Skeletal muscle tissue (tissue), 4 donors: Measurements from ENCODE around the gene VASP. TPM values are rescaled to one million over a fixed set of nuclear protein-coding genes. Genes with fewer than 3 reads are reported as not detected.

ENCODE experiments used
- H3K27ac ChIP-seq: one replicate; pipeline ENCODE4 v1.7.0; 2013; ENCODE audit warnings: mild to moderate bottlenecking, low read depth, low read length, inconsistent platforms
- H3K27me3 ChIP-seq, 3 donors: one replicate each; pipeline ENCODE4 v1.7.0; 2013; ENCODE audit warnings: low read length in 3 of 3; ENCODE audit not compliant: control insufficient read depth in 3 of 3, insufficient read depth in 3 of 3
- H3K36me3 ChIP-seq, 3 donors: one replicate each; pipeline ENCODE4 v1.7.0; 2013; ENCODE audit warnings: low read length in 3 of 3; ENCODE audit not compliant: control insufficient read depth in 3 of 3, insufficient read depth in 3 of 3
- H3K4me1 ChIP-seq, 3 donors: one replicate each; pipeline ENCODE4 v1.7.0; 2013; ENCODE audit warnings: low read length in 3 of 3, mild to moderate bottlenecking in 3 of 3; ENCODE audit not compliant: control insufficient read depth in 3 of 3, insufficient read depth in 3 of 3
- H3K4me3 ChIP-seq, 3 donors: one replicate each; pipeline ENCODE4 v1.7.0; 2013; ENCODE audit warnings: low read length in 3 of 3
- H3K9ac ChIP-seq, 3 donors: one replicate each; pipeline ENCODE4 v1.7.0; 2013; ENCODE audit warnings: low read length in 3 of 3, mild to moderate bottlenecking in 3 of 3, moderate library complexity in 2 of 3, low read depth in 1 of 3
- H3K9me3 ChIP-seq, 3 donors: one replicate each; pipeline ENCODE4 v1.7.0; 2013; ENCODE audit warnings: low read length in 3 of 3; ENCODE audit not compliant: control insufficient read depth in 3 of 3
- total RNA-seq: library from RNA; depleted of rRNA; stranded (reverse); fragments of >200 nt; gene quantifications from one replicate; pipeline ENCODE4 v1.2.3, GENCODE V29; 2014
- donor health status: Osteomylitis.

The VASP gene
- total RNA-seq, 1 donor from 2014 or later = 32.4 TPM

- Histone ChIP-seq H3K4me3 (no peak overlapping the region), H3K27ac (no peak overlapping the region), H3K4me1 (peaks cover 4 to 12% (median 9%) of the 10 kb centered on the region in 3 donors), H3K9ac (no peak overlapping the region), H3K27me3 (peaks cover 0 to 9% (median under 1%) of the 10 kb centered on the region in 3 donors), H3K9me3 (no peaks in the 10 kb centered on the region), H3K36me3 (peaks cover 11 to 21% (median 18%) of the 10 kb centered on the region in 3 donors)
These were observed 16.5 kb downstream of the VASP start for GRCh38 chr19:45523642-45524256.

DNA sequence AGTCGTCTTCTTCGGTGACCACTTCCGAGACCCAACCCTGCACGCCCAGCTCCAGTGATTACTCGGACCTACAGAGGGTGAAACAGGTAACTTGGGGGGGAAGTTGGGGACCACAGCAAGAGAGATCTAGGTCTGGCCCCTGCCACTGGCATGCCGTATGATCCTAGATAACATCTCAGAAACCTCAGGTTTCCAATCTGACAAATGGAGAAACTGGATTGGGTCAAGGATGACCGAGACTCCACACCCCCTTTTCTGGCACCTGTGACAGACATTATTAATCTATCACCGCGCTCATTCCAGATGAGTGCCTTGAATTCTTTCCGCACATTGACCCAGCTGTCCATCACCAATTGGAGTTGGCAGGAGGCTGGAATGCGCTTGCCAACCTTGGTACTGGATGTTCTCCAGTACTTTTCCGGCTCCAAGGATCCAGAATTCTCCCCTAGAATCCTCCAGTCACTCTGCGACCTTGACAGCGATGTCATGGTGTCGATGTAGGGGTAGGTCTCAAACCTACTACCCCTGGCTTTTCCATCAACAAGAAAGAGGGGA is 17.4 kb downstream of the VASP start:
- no peak overlapping the region for H3K9ac ChIP-seq
- no peak overlapping the region for H3K27ac ChIP-seq
- H3K9me3 ChIP-seq = no peaks in the 10 kb centered on the region
- peaks cover 5 to 18% (median 9%) of the 10 kb centered on the region in 3 donors for H3K27me3 ChIP-seq
- H3K4me3 ChIP-seq = no peak overlapping the region
- peaks cover 11 to 21% (median 18%) of the 10 kb centered on the region in 3 donors for H3K36me3 ChIP-seq
- peaks cover 11 to 16% (median 14%) of the 10 kb centered on the region in 3 donors for H3K4me1 ChIP-seq

DNA sequence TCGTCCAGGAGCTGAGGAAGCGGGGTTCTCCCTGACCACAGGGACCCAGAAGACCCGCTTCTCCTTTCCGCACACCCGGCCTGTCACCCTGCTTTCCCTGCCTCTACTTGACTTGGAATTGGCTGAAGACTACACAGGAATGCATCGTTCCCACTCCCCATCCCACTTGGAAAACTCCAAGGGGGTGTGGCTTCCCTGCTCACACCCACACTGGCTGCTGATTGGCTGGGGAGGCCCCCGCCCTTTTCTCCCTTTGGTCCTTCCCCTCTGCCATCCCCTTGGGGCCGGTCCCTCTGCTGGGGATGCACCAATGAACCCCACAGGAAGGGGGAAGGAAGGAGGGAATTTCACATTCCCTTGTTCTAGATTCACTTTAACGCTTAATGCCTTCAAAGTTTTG is 18.9 kb downstream of the VASP start:
- Histone ChIP-seq H3K4me1 (peaks cover 11 to 16% (median 14%) of the 10 kb centered on the region in 3 donors), H3K9ac (no peak overlapping the region), H3K9me3 (no peaks in the 10 kb centered on the region), H3K27ac (no peak overlapping the region), H3K4me3 (no peak overlapping the region), H3K36me3 (peaks cover 7 to 14% (median 9%) of the 10 kb centered on the region in 3 donors), H3K27me3 (peaks cover 5 to 22% (median 9%) of the 10 kb centered on the region in 3 donors)

GRCh38 chr19:45526971-45527370 is 19.7 kb downstream of the VASP start:
- no peak overlapping the region for H3K27ac ChIP-seq
- no peak overlapping the region for H3K4me3 ChIP-seq
- H3K9me3 ChIP-seq = no peaks in the 10 kb centered on the region
- peaks cover 5 to 22% (median 9%) of the 10 kb centered on the region in 3 donors for H3K27me3 ChIP-seq
- H3K9ac ChIP-seq = no peak overlapping the region
- peaks cover 11 to 16% (median 14%) of the 10 kb centered on the region in 3 donors for H3K4me1 ChIP-seq
- H3K36me3 ChIP-seq = peaks cover 5 to 11% (median 9%) of the 10 kb centered on the region in 3 donors

GRCh38 chr19:45527731-45528130 is 20.5 kb downstream of the VASP start:
- Histone ChIP-seq H3K27me3 (peaks cover 5 to 22% (median 9%) of the 10 kb centered on the region in 3 donors), H3K36me3 (peaks cover 3 to 11% (median 6%) of the 10 kb centered on the region in 3 donors), H3K27ac (no peak overlapping the region), H3K9me3 (no peaks in the 10 kb centered on the region), H3K4me3 (no peak overlapping the region), H3K4me1 (peaks cover 11 to 16% (median 14%) of the 10 kb centered on the region in 3 donors), H3K9ac (no peak overlapping the region)

- Histone ChIP-seq H3K27me3 (peaks cover 5 to 22% (median 9%) of the 10 kb centered on the region in 3 donors), H3K27ac (no peak overlapping the region), H3K9me3 (no peaks in the 10 kb centered on the region), H3K9ac (no peak overlapping the region), H3K4me1 (peaks cover 11 to 16% (median 14%) of the 10 kb centered on the region in 3 donors), H3K4me3 (no peak overlapping the region), H3K36me3 (peaks cover 3 to 11% (median 4%) of the 10 kb centered on the region in 3 donors)
These were observed 21.0 kb downstream of the VASP start for GRCh38 chr19:45528149-45528743.

DNA sequence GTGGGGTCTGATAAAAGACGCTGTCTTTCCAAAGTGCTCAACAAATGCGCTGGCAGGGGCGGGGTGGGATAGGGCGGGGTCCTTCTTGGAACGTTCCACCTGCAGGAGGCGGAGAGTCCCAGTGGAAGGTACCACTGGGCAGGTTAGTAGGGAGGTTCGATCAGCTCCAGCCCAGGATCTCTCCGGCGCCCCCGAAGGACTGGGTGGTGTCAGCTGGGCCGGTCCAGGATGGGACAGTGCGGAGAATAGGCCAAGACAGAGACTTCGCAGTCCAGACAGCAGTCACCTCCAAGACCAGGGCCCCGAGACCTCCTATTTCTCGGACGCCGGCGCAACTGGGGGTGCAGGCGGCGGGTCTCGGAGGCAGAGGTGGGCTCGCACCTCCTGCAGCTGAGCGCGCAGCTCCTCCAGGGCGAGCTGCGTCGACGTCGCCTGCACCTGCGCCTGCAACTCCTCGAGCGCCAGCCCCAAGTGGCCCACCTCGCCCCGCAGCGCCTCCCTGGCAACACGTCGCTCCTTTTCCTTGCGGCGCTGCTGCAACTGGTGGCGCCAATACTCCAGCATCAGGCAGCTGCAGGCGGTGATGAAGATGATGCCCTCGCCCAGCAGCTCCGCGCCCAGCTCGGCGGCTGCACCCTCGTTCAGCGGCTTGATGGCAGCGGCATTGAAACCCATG is 21.6 kb downstream of the VASP start:
- peak overlapping the region in 1 of 3 donors; percentile 6 for H3K4me3 ChIP-seq
- H3K9ac ChIP-seq = no peak overlapping the region

DNA sequence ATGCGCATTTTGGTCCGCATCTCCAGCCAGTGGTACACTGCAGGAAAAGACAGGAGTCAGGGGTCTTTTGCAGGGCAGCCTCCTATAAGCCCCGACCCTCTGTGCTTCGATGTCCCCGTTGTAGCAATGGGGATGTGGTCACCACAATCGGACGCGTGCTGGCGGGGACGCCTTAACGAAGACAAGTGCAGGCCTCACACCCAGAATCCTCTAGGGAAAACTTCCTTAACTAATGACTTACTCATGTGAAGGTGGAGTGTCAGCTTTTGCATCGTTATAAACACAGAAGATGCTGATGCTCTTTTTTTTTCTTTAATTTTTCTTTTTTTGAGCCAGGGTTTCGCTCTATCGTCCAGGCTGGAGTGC is 22.1 kb downstream of the VASP start:
- Histone ChIP-seq H3K27ac (no peak overlapping the region), H3K4me3 (peak overlapping the region in 1 of 3 donors; percentile 6), H3K4me1 (peaks cover 8 to 15% (median 13%) of the 10 kb centered on the region in 3 donors), H3K9me3 (no peaks in the 10 kb centered on the region), H3K9ac (no peak overlapping the region), H3K36me3 (peaks cover 3 to 9% (median 4%) of the 10 kb centered on the region in 3 donors), H3K27me3 (peaks cover 5 to 22% (median 9%) of the 10 kb centered on the region in 3 donors)

More for the DNA sequence above, 21.6 kb downstream of the VASP start:
- peaks cover 9 to 16% (median 14%) of the 10 kb centered on the region in 3 donors for H3K4me1 ChIP-seq
- H3K9me3 ChIP-seq = no peaks in the 10 kb centered on the region
- peaks cover 3 to 10% (median 4%) of the 10 kb centered on the region in 3 donors for H3K36me3 ChIP-seq
- no peak overlapping the region for H3K27ac ChIP-seq
- H3K27me3 ChIP-seq = peaks cover 5 to 22% (median 9%) of the 10 kb centered on the region in 3 donors

- no peak overlapping the region for H3K27ac ChIP-seq
These were observed 24.1 kb downstream of the VASP start for GRCh38 chr19:45531349-45531748.

More at GRCh38 chr19:45531349-45531748, 24.1 kb downstream of the VASP start:
- H3K36me3 ChIP-seq = no peaks in the 10 kb centered on the region
- H3K4me3 ChIP-seq = no peak overlapping the region
- peaks cover 5 to 22% (median 9%) of the 10 kb centered on the region in 3 donors for H3K27me3 ChIP-seq
- H3K9me3 ChIP-seq = no peaks in the 10 kb centered on the region
- peaks cover 7 to 10% (median 7%) of the 10 kb centered on the region in 3 donors for H3K4me1 ChIP-seq
- no peak overlapping the region for H3K9ac ChIP-seq
